Esophagus (tissue), 2 donors: ENCODE data around the gene C2orf80. TPM values are rescaled to one million over a fixed set of nuclear protein-coding genes. Genes with fewer than 3 reads are reported as not detected.
"Not testable (repeated sequence)": the region's sequence is repeated elsewhere in the genome, so short reads cannot be mapped to it uniquely, and the experiment has no call there.

Experiments used
- H3K27ac ChIP-seq, 2 donors: one replicate each; pipeline ENCODE4 v1.5.1; 2013; ENCODE audit warnings: low read depth in 2 of 2, mild to moderate bottlenecking in 2 of 2, inconsistent platforms in 1 of 2, low read length in 1 of 2, moderate library complexity in 1 of 2
- H3K27me3 ChIP-seq, 2 donors: one replicate each; pipeline ENCODE4 v1.6.1; 2013; ENCODE audit warnings: low read length in 2 of 2, control low read depth in 1 of 2, mild to moderate bottlenecking in 1 of 2; ENCODE audit not compliant: insufficient read depth in 2 of 2, control insufficient read depth in 1 of 2
- H3K36me3 ChIP-seq, 2 donors: one replicate each; pipeline ENCODE4 v1.6.1; 2013; ENCODE audit warnings: low read length in 1 of 2; ENCODE audit not compliant: control insufficient read depth in 2 of 2, insufficient read depth in 2 of 2
- H3K4me1 ChIP-seq, 2 donors: one replicate each; pipeline ENCODE4 v1.6.1; 2013; ENCODE audit warnings: low read length in 1 of 2; ENCODE audit not compliant: control insufficient read depth in 2 of 2, insufficient read depth in 2 of 2
- H3K4me3 ChIP-seq, 2 donors: one replicate each; pipeline ENCODE4 v1.5.1; 2013; ENCODE audit warnings: low read length in 2 of 2, mild to moderate bottlenecking in 2 of 2, low read depth in 1 of 2, moderate library complexity in 1 of 2
- H3K9me3 ChIP-seq, 2 donors: one replicate each; pipeline ENCODE4 v1.6.1; 2013; ENCODE audit warnings: mild to moderate bottlenecking in 2 of 2, low read depth in 1 of 2, low read length in 1 of 2, moderate library complexity in 1 of 2; ENCODE audit not compliant: control insufficient read depth in 2 of 2, insufficient read depth in 1 of 2
- whole genome bisulfite sequencing, 2 donors: extraction: QIAGEN DNeasy Blood & Tissue Kit; methylation state at CpG; one replicate each; pipeline ENCODE4 v1.1.7; 2013; 5-methylcytosine and 5-hydroxymethylcytosine counted together
- polyA plus RNA-seq, 2 donors: library from polyadenylated mRNA; stranded (reverse); fragments of 200-250 nt; gene quantifications; one replicate each; pipeline ENCODE4 v1.2.3, GENCODE V29; 2013
- donor health status: healthy with polysubstance abuse.
- donor health status: Bipolar disorder and iron deficiency.

C2orf80 gene
- polyA plus RNA-seq, 2 donors = not detected

DNA sequence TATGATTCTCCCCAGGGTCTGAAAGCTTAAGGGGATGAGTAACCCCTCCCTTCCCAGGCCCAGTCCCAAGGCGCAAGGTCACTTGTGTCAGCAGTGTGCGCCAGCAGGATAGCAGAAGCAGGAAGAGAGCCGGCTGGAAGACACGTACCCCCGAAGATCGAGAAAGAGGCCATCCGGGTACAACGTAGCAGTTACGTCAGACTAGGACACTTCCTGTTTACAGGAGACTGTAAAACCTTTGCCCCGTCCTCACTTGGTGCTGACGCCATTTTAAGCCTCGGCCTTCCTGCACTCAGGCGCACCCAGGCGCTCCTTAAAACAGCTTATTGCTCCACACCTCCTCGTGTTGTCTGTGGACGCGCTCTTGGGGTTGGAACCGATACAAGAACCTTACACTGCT lies 50.4 kb downstream of the C2orf80 start:
- Histone ChIP-seq H3K4me3 (no peak overlapping the region), H3K36me3 (no peaks in the 10 kb centered on the region), H3K9me3 (no peaks in the 10 kb centered on the region), H3K4me1 (no peaks in the 10 kb centered on the region), H3K27ac (no peak overlapping the region), H3K27me3 (no peaks in the 10 kb centered on the region)
- WGBS, 2 donors = 89 to 91% methylated on average over 18 of the region's 18 CpGs

DNA sequence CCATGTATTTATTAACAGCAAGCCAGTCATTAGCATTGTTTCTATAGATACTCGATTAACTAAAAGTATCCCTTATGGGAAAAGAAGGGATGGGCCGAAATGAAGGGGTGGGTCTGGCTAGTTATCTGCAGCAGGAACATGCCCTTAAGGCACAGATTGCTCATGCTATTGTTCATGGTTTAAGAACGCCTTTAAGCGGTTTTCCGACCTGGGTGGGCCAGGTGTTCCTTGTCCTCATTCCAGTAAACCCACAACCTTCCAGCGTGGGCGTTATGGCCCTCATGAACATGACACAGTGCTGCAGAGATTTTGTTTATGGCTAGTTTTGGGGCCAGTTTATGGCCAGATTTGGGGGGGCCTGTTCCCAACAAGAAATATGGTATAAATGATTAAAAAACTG lies 51.5 kb downstream of the C2orf80 start:
- not testable (repeated sequence) for H3K4me3 ChIP-seq, H3K9me3 ChIP-seq, H3K27me3 ChIP-seq, H3K27ac ChIP-seq, H3K36me3 ChIP-seq, H3K4me1 ChIP-seq
- 81 to 91% methylated on average over 7 of the region's 7 CpGs for WGBS, 2 donors

DNA sequence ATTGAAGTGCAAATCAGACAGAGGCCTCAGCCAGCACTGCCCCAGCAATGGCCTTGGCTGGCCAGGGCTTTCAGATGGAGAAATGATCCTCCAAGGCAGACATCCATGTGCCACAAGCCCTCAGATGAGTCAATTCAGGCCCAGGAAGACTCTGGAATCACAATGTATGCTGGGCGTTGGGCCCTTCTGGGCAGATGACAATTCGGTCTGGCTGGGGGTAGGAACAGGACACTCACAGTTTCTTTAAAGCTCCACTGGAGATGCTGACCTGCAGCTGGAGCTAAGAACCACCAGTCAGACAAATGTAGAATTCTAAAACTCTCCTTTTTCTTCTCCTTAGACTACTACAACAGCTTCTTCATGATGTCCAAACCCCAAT lies 53.1 kb downstream of the C2orf80 start:
- no peaks in the 10 kb centered on the region for H3K9me3 ChIP-seq
- WGBS, 2 donors = 79 to 82% methylated on average over 2 of the region's 2 CpGs

DNA sequence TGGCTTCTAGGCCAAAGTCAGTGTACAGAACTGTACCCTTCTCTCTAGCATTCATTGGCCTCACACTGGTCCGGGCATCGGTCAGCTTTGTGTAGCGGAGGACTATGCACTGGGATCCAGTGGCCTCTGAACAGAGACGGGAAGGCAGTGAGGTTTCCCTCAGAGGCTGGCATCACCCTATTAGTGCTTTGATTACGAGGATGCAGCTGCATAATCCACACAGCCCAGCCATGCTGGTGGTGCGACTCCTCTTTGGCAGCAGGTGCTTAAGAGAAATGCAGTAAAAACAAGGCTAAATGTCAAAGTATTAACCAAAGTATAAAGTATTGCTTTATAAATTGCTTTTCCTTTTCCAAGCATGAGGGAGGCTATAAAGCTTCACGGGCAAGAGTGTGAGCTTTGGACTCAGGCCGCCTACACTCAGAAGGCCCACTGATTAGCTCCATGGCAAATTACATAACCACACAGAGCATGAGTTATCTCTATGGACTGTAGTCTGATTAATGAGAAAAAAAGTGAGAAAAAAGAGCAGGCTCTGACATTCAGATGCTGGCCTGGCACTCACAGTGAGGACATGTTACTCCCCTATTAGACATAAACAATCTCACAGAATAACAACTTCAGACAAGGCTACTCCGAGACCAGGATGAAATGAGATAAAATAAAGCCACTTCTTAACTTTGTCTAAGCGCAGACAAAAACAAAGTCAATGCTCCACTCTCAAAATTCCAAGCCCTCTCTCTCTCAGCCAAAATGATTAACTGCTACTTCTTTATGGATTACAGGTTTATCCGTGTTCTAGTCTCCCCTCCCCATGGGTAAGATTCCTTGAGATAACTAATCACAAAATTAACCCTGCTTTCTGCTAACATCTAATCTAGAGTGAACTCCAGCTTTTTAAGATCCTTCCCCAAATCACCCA lies 53.8 kb downstream of the C2orf80 start:
- no peak overlapping the region for H3K27ac ChIP-seq
- H3K36me3 ChIP-seq = no peaks in the 10 kb centered on the region
- no peaks in the 10 kb centered on the region for H3K9me3 ChIP-seq
- no peaks in the 10 kb centered on the region for H3K4me1 ChIP-seq
- WGBS, 2 donors = 63 to 73% methylated on average over 11 of the region's 11 CpGs
- no peaks in the 10 kb centered on the region for H3K27me3 ChIP-seq
- no peak overlapping the region for H3K4me3 ChIP-seq

More for the DNA sequence above, 53.1 kb downstream of the C2orf80 start:
- Histone ChIP-seq H3K27me3 (no peaks in the 10 kb centered on the region), H3K4me1 (no peaks in the 10 kb centered on the region), H3K36me3 (no peaks in the 10 kb centered on the region), H3K27ac (no peak overlapping the region), H3K4me3 (no peak overlapping the region)

DNA sequence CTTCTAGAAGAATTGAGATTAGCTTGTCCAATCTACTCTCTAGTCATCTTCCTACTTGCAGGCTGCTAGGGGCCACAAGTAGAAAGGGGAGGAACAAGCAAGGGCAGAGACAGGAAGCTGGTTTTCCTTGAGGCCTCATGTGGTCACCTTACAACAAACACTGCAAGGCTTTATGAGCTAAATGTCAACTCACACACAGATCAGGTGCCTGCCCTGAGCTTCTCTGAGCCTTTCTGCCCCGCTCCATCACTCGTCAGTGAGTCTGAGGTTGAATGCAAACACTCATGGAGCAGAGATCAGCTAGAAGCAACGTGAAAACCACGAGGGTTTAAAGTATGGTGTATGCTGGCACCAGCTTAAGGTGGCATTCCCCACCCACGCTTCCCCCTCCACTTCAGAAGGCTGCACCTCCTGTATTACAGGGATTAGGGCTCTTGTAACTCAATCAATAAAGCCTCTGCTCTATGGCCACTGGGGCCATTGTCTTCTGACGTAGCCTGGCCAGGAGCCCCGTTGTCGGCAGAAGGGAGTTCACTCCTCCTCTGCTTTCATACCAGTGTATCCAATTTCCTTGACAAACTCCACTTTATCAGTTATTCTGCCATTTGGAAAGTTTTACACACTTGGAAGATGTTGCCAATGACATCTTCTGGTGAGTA lies 54.8 kb downstream of the C2orf80 start:
- H3K27me3 ChIP-seq = no peaks in the 10 kb centered on the region
- no peaks in the 10 kb centered on the region for H3K36me3 ChIP-seq
- H3K27ac ChIP-seq = no peak overlapping the region
- H3K4me1 ChIP-seq = no peaks in the 10 kb centered on the region
- 31 to 36% methylated on average over 8 of the region's 8 CpGs for WGBS, 2 donors
- H3K9me3 ChIP-seq = no peaks in the 10 kb centered on the region
- no peak overlapping the region for H3K4me3 ChIP-seq

DNA sequence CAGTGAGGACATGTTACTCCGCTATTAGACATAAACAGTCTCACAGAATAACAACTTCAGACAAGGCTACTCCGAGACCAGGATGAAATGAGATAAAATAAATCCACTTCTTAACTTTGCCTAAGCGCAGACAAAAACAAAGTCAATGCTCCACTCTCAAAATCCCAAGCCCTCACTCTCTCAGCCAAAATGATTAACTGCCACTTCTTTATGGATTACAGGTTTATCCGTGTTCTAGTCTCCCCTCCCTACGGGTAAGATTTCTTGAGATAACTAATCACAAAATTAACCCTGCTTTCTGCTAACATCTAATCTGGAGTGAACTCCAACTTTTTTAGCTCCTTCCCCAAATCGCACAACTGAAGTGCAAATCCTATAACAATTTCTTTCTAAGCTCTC lies 59.1 kb downstream of the C2orf80 start:
- Histone ChIP-seq H3K9me3 (no peaks in the 10 kb centered on the region), H3K4me3 (no peak overlapping the region), H3K4me1 (no peaks in the 10 kb centered on the region), H3K27me3 (no peaks in the 10 kb centered on the region), H3K36me3 (no peaks in the 10 kb centered on the region), H3K27ac (no peak overlapping the region)
- 51 to 57% methylated on average over 6 of the region's 6 CpGs for WGBS, 2 donors

DNA sequence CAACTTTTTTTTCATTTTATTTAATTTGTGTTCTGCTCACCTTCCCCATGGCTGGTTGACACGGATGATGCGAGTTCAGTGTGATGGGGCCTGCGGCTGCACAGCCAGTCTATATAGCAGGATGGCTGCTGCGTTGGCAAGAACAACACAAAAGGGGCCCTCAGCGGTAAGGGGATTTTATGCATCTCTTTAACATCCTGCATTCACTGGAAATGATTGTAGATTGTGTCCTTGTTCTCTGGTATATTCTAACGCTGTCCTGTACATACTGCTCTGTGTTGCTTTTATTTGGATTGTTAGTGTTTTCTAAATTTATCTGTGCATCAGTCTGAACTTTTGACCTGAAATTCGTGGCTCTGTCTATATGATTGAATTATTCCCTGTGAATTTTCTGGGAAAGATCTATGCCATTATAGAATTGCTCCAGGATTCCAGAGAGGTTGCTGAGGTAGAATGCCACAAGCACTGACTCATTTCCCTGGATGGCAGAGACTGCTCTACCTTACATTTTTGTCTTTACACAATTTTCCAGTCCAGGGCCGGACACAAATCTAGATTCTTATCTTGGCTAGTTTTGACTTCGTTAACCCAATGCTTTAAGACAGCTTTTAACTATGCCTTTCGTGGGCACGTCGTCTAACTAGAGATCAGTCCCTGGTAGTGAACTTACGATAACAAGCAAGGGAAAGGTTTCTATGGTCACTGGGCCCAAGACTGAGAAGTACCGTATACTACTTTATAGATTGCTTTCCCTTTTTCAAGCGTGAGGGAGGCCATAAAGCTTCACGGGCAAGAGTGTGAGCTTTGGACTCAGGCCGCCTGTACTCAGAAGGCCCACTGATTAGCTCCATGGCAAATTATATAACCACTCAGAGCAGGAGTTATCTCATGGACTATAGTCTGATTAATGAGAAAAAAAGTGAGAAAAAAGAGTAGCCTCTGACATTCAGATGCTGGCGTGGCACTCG lies 59.8 kb downstream of the C2orf80 start, which contains the start of gene CRYGC:
Gene CRYGC (minus strand): TSS at position 85 of the 968 bp plus-strand sequence. CDS start 36 bp downstream, at position 49.
- 68 to 76% methylated on average over 19 of the region's 19 CpGs for WGBS, 2 donors
- peaks cover 0 to 2% of the 10 kb centered on the region in 2 donors for H3K27me3 ChIP-seq
- H3K4me1 ChIP-seq = no peaks in the 10 kb centered on the region
- H3K4me3 ChIP-seq = no peak within 1 kb of the TSS
- no peak within 1 kb of the TSS for H3K27ac ChIP-seq
- H3K36me3 ChIP-seq = no peaks in the 10 kb centered on the region
- no peaks in the 10 kb centered on the region for H3K9me3 ChIP-seq

DNA sequence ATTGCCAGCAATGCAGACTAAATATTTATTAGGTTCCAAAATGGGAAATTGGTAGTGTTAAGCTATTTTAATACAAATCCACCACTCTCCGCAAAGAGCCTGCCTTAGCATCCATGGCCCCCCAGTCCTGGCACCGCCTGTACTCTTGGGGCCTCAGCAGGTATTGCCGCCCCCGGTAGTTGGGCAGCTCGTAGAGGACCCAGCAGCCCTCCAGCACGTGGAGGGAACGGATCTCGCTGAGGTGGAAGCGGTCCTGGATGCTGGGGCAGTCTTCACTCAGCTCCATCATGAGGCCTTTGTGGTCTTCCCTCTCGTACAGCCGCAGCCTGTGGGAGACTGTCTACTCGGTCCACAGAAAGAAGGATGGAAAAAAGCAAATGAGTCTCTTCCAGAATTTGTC lies 61.7 kb downstream of the C2orf80 start:
- Histone ChIP-seq H3K27me3 (peaks cover 2% of the 10 kb centered on the region in 2 donors), H3K4me1 (no peaks in the 10 kb centered on the region), H3K36me3 (no peaks in the 10 kb centered on the region), H3K27ac (no peak overlapping the region), H3K9me3 (no peaks in the 10 kb centered on the region), H3K4me3 (no peak overlapping the region)
- 93 to 94% methylated on average over 12 of the region's 12 CpGs for WGBS, 2 donors

DNA sequence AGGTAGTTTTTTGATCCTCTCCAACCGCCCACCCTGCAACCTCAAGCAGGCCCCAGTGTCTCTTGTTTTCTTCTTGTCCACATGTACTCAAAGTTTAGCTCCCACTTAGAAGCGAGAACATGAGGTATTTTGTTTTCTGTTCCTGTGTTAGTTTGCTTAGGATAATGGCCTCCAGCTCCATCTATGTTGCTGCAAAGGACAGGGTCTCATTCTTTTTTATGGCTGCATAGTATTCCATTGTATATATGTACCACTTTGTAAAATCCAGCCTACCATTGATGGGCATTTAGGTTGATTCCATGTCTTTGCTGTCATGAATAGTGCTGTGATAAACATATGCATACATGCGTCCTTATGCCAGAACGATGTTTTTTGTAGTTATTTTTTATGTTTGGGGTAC lies 62.7 kb downstream of the C2orf80 start:
- Histone ChIP-seq H3K27me3 (peaks cover 2% of the 10 kb centered on the region in 2 donors), H3K4me3 (no peak overlapping the region), H3K4me1 (no peaks in the 10 kb centered on the region), H3K36me3 (no peaks in the 10 kb centered on the region), H3K27ac (no peak overlapping the region), H3K9me3 (no peaks in the 10 kb centered on the region)
- 91 to 93% methylated on average over 4 of the region's 4 CpGs for WGBS, 2 donors
